GM18507 (cell line): Measurements from ENCODE around the gene NLGN4X.

Source experiments
- DNase-seq: peaks from one replicate; pipeline ENCODE4 v3.0.0; 2011; ENCODE audit warnings: low read depth; ENCODE audit not compliant: insufficient read length; ENCODE audit errors: extremely low spot score
- FAIRE-seq: peaks from 2 replicates; lab custom pipeline; 2011; peaks lifted over from hg19 to GRCh38; lab: Jason Lieb, UNC

The NLGN4X gene

GRCh38 chrX:6169407-6169806 lies 59.3 kb downstream of the NLGN4X start:
- no peak for FAIRE-seq
- DNase-seq = no peak

- no peak for FAIRE-seq
- DNase-seq = no peak
These were observed 64.9 kb downstream of the NLGN4X start for GRCh38 chrX:6163721-6164120.

- FAIRE-seq = no peak
- no peak for DNase-seq
These were observed 69.2 kb downstream of the NLGN4X start for GRCh38 chrX:6159468-6159867.

GRCh38 chrX:6151971-6152370 lies 76.7 kb downstream of the NLGN4X start:
- DNase-seq (no peak), FAIRE-seq (no peak)

GRCh38 chrX:6149060-6149872 lies 79.4 kb downstream of the NLGN4X start:
- DNase-seq (no peak), FAIRE-seq (no peak)

GRCh38 chrX:6134255-6134654 lies 94.4 kb downstream of the NLGN4X start:
- FAIRE-seq = no peak
- no peak for DNase-seq

- DNase-seq (no peak), FAIRE-seq (no peak)
These were observed 95.7 kb downstream of the NLGN4X start for GRCh38 chrX:6132970-6133369.

- FAIRE-seq (no peak), DNase-seq (no peak)
These were observed 97.4 kb downstream of the NLGN4X start for GRCh38 chrX:6131287-6131686.

- DNase-seq (no peak), FAIRE-seq (no peak)
These were observed 99.5 kb downstream of the NLGN4X start for GRCh38 chrX:6129195-6129594.

GRCh38 chrX:6120329-6120728 lies 108.3 kb downstream of the NLGN4X start:
- FAIRE-seq = no peak

GRCh38 chrX:6095469-6095868 lies 133.2 kb downstream of the NLGN4X start:
- no peak for FAIRE-seq
- no peak for DNase-seq

More at GRCh38 chrX:6120329-6120728, 108.3 kb downstream of the NLGN4X start:
- DNase-seq = no peak

- FAIRE-seq = no peak
These were observed 154.1 kb downstream of the NLGN4X start for GRCh38 chrX:6074532-6074931.

GRCh38 chrX:6071731-6072130 lies 156.9 kb downstream of the NLGN4X start:
- FAIRE-seq = no peak
- DNase-seq = no peak

More at GRCh38 chrX:6074532-6074931, 154.1 kb downstream of the NLGN4X start:
- DNase-seq = no peak

- DNase-seq = no peak
These were observed 161.1 kb downstream of the NLGN4X start for GRCh38 chrX:6067600-6067999.

GRCh38 chrX:6053141-6053540 lies 175.5 kb downstream of the NLGN4X start:
- no peak for DNase-seq
- FAIRE-seq = no peak

More at GRCh38 chrX:6067600-6067999, 161.1 kb downstream of the NLGN4X start:
- no peak for FAIRE-seq

- no peak for FAIRE-seq
These were observed 176.4 kb downstream of the NLGN4X start for GRCh38 chrX:6052111-6052745.

GRCh38 chrX:6049132-6049531 lies 179.5 kb downstream of the NLGN4X start:
- DNase-seq (no peak), FAIRE-seq (no peak)

More at GRCh38 chrX:6052111-6052745, 176.4 kb downstream of the NLGN4X start:
- no peak for DNase-seq

GRCh38 chrX:6041630-6042029 lies 187.0 kb downstream of the NLGN4X start:
- DNase-seq (no peak), FAIRE-seq (no peak)

GRCh38 chrX:6029014-6029413 lies 199.7 kb downstream of the NLGN4X start:
- DNase-seq (no peak), FAIRE-seq (peak; percentile 5)

- DNase-seq = no peak
- FAIRE-seq = no peak
These were observed 201.7 kb downstream of the NLGN4X start for GRCh38 chrX:6026980-6027379.

- no peak for DNase-seq
- FAIRE-seq = no peak
These were observed 202.2 kb downstream of the NLGN4X start for GRCh38 chrX:6026429-6026828.
